Suprapubic skin (tissue), 4 donors: ENCODE measurements around the gene CSMD2.

Experiments
- CTCF ChIP-seq, 2 donors: fragments of 200-600 bp in 1 of 2; fragments of 450-650 bp in 1 of 2; sonication (generic) in 1 of 2; IDR thresholded peaks; one replicate each; pipeline ENCODE4 v1.5.1; 2016 to 2019; ENCODE audit warnings: antibody characterized with exemption in 2 of 2, mild to moderate bottlenecking in 1 of 2, moderate library complexity in 1 of 2
- POLR2A ChIP-seq, 2 donors: fragments of 450-650 bp; IDR thresholded peaks; one replicate each; pipeline ENCODE4 v1.6.1; 2017; ENCODE audit warnings: antibody characterized with exemption in 2 of 2, mild to moderate bottlenecking in 2 of 2, moderate library complexity in 2 of 2
- POLR2AphosphoS5 ChIP-seq, 3 donors: sonication (generic); formaldehyde crosslinking; IDR thresholded peaks; one replicate each; pipeline ENCODE4 v1.6.1; 2017; ENCODE audit warnings: antibody characterized with exemption in 3 of 3

DNA sequence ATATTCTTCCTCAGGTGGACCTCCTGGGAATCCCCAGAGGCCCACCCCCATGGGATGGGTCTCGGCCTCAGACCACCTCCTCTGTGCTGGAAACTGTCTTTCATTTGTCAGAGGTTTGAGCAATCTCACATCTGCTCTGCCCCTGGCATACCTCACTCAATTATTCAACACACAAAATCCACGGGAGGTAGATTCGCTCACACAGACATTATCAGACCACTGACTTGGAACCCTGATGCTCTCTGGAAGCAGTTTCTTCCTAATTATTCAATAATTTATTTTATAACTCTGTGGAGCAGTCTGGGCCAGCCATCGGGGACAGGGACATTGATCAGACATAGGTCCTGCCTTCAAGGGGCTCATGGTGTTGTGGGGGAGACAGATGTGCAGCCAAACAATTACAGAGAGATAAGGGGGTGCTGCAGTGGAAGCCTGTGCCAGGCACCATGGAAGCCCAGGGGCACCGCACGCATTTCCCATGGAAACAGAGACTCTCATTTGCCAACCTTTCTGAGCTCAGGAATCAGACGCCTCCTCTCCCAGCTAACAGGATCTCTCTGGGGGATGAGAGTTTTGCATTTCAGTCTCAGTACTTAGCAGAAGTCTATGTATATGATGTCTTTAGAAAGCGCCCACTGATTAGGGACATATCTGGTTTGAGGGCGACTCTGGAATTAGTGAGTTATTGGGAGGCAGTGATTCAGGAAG lies 204.7 kb downstream of the CSMD2 start:
- TF ChIP-seq CTCF (IDR thresholded peaks at IDR 0.05) (no peak), POLR2AphosphoS5 (IDR thresholded peaks at IDR 0.05) (no peak), POLR2A (IDR thresholded peaks at IDR 0.05) (no peak)
